ENCODE results near the gene TBKBP1. TPM values are rescaled to one million over a fixed set of nuclear protein-coding genes. Genes with fewer than 3 reads are reported as not detected.

The TBKBP1 gene
- total RNA-seq, 1 experiment from 2014 or later = 9.0 TPM

DNA sequence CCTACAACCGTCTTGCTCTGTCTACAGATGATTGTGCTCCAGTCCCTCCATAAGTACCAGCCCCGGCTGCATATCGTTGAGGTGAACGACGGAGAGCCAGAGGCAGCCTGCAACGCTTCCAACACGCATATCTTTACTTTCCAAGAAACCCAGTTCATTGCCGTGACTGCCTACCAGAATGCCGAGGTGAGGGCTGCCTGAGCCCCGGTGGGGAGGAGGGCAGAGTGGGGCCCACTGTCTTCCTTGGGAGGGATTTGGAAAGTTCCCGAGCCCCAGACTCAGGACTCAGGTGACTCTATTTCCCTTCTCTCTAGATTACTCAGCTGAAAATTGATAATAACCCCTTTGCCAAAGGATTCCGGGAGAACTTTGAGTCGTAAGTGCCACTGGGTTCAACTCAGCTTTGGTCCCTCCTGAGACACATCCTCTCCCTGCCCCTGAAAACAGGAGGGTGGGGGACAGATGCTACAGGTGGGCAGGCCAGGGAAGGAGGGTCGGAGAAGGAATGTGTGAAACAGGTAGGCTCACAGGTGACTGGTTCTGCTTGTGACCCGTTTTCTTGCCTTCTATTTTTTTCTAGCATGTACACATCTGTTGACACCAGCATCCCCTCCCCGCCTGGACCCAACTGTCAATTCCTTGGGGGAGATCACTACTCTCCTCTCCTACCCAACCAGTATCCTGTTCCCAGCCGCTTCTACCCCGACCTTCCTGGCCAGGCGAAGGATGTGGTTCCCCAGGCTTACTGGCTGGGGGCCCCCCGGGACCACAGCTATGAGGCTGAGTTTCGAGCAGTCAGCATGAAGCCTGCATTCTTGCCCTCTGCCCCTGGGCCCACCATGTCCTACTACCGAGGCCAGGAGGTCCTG, 50.4 kb downstream of the TBKBP1 start:
- Histone ChIP-seq H3K36me3 (ENCODE audit: low read depth, low read length) (no peaks in the 10 kb centered on the region), H2AFZ (ENCODE audit: low read length) (peak overlapping the region; percentile 10; the same call in 1 of the 2 replicates), H3K27ac (ENCODE audit: low read length) (no peak overlapping the region), H3K4me1 (ENCODE audit: insufficient read depth, low read length) (no peaks in the 10 kb centered on the region), H3K79me2 (ENCODE audit: low read length) (no peaks in the 10 kb centered on the region), H3K9ac (ENCODE audit: low read length) (no peak overlapping the region), H3K4me2 (ENCODE audit: low read length) (no peak overlapping the region), H4K20me1 (ENCODE audit: low read length) (no peaks in the 10 kb centered on the region), H3K27me3 (ENCODE audit: low read length) (peaks cover 30% of the 10 kb centered on the region), H3K9me3 (ENCODE audit: low read length) (no peaks in the 10 kb centered on the region), H3K4me3 (ENCODE audit: low read length) (no peak overlapping the region), H3K9me2 (replicated peaks; ENCODE audit: low read length) (no peaks in the 10 kb centered on the region), H3F3A (ENCODE audit: low read length, unreplicated experiment) (no peaks in the 10 kb centered on the region)
- no TSS peak for BruUV-seq (replicated peaks)
- ATAC-seq (no peak), DNase-seq (no peak)
- ChIA-PET CTCF (no interaction called here), POLR2A (ENCODE audit: unreplicated experiment) (no interaction called here)
- TF ChIP-seq EZH2phosphoT487 (IDR thresholded peaks at IDR 0.05; ENCODE audit: borderline replicate concordance, low read length) (no peak), EZH2 (IDR thresholded peaks at IDR 0.05; ENCODE audit: low read length, unreplicated experiment) (no peak), CTCF (conservative IDR thresholded peaks at IDR 0.05; ENCODE audit: low read depth, low read length) (no peak)
- intact Hi-C loops (cut with micrococcal nuclease) = no loop called here

DNA sequence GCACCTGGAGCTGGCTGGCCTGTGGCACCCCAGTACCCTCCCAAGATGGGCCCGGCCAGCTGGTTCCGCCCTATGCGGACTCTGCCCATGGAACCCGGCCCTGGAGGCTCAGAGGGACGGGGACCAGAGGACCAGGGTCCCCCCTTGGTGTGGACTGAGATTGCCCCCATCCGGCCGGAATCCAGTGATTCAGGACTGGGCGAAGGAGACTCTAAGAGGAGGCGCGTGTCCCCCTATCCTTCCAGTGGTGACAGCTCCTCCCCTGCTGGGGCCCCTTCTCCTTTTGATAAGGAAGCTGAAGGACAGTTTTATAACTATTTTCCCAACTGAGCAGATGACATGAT, 51.0 kb downstream of the TBKBP1 start:
- peaks cover 35% of the 10 kb centered on the region for H3K27me3 ChIP-seq (ENCODE audit: low read length)

More for the DNA sequence above, 51.0 kb downstream of the TBKBP1 start:
- ChIA-PET POLR2A (ENCODE audit: unreplicated experiment) (no interaction called here), CTCF (no interaction called here)
- no peak overlapping the region for H3K4me3 ChIP-seq (ENCODE audit: low read length)
- no TSS peak for BruUV-seq (replicated peaks)
- H3K4me2 ChIP-seq (ENCODE audit: low read length) = no peak overlapping the region
- intact Hi-C loops (cut with micrococcal nuclease) = no loop called here
- TF ChIP-seq EZH2phosphoT487 (IDR thresholded peaks at IDR 0.05; ENCODE audit: borderline replicate concordance, low read length) = no peak
- no peak for TF ChIP-seq EZH2 (IDR thresholded peaks at IDR 0.05; ENCODE audit: low read length, unreplicated experiment)
- no peak for TF ChIP-seq CTCF (conservative IDR thresholded peaks at IDR 0.05; ENCODE audit: low read depth, low read length)
- no peaks in the 10 kb centered on the region for H4K20me1 ChIP-seq (ENCODE audit: low read length)
- no peaks in the 10 kb centered on the region for H3F3A ChIP-seq (ENCODE audit: low read length, unreplicated experiment)
- no peak for DNase-seq
- no peaks in the 10 kb centered on the region for H3K9me2 ChIP-seq (replicated peaks; ENCODE audit: low read length)
- no peaks in the 10 kb centered on the region for H3K36me3 ChIP-seq (ENCODE audit: low read depth, low read length)
- no peaks in the 10 kb centered on the region for H3K79me2 ChIP-seq (ENCODE audit: low read length)
- ATAC-seq = no peak
- no peak overlapping the region for H3K9ac ChIP-seq (ENCODE audit: low read length)
- H2AFZ ChIP-seq (ENCODE audit: low read length) = no peak overlapping the region
- H3K9me3 ChIP-seq (ENCODE audit: low read length) = no peaks in the 10 kb centered on the region
- H3K27ac ChIP-seq (ENCODE audit: low read length) = no peak overlapping the region
- no peaks in the 10 kb centered on the region for H3K4me1 ChIP-seq (ENCODE audit: insufficient read depth, low read length)

Data from PC-3 (cell line).